ENCODE results near the gene MRTFA.

DNA sequence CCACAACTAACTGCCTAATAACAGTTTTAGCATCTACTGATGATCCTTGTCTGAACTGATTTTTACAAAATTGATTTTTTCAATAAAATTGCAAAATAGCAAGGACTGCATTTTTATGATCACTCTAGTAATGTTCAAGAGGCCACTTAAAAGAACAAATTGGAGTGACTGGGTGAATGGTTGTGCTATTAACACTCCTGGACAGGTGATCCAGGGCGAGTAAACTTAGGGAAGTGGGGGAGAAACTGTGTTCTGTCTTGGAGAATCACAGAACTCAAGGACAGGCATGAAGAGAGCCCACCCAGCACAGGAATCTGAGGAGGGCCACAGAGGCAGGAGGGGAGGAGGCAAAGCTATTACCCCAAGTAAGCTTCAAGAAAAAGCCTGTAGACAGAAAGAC is 190.3 kb downstream of the MRTFA start:
- TF ChIP-seq, protein P1, sequence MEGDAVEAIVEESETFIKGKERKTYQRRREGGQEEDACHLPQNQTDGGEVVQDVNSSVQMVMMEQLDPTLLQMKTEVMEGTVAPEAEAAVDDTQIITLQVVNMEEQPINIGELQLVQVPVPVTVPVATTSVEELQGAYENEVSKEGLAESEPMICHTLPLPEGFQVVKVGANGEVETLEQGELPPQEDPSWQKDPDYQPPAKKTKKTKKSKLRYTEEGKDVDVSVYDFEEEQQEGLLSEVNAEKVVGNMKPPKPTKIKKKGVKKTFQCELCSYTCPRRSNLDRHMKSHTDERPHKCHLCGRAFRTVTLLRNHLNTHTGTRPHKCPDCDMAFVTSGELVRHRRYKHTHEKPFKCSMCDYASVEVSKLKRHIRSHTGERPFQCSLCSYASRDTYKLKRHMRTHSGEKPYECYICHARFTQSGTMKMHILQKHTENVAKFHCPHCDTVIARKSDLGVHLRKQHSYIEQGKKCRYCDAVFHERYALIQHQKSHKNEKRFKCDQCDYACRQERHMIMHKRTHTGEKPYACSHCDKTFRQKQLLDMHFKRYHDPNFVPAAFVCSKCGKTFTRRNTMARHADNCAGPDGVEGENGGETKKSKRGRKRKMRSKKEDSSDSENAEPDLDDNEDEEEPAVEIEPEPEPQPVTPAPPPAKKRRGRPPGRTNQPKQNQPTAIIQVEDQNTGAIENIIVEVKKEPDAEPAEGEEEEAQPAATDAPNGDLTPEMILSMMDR (IDR thresholded peaks at IDR 0.05) = no peak
- TF ChIP-seq POLR2A (IDR thresholded peaks at IDR 0.05) = no peak
